ENCODE data around the gene SBF2.

Gene SBF2

GRCh38 chr11:9831122-9831521 is 462.9 kb downstream of the SBF2 start:
- TF ChIP-seq CTCF (IDR thresholded peaks at IDR 0.05; ENCODE audit: extremely low read depth, insufficient read depth, missing control alignments): no peak
- in situ Hi-C loops (cut with MboI; ENCODE audit: low pct_unique_long_range_greater_than_20kb, low sequenced_read_pairs, unreplicated experiment): no loop called here
- DNase-seq (ENCODE audit: low spot score): no peak

- in situ Hi-C loops (cut with MboI; ENCODE audit: low pct_unique_long_range_greater_than_20kb, low sequenced_read_pairs, unreplicated experiment): no loop called here
- no peak for TF ChIP-seq CTCF (IDR thresholded peaks at IDR 0.05; ENCODE audit: extremely low read depth, insufficient read depth, missing control alignments)
- DNase-seq (ENCODE audit: low spot score): no peak
Observed at GRCh38 chr11:9827708-9828107, 466.3 kb downstream of the SBF2 start.

- DNase-seq (ENCODE audit: low spot score): no peak
- no peak for TF ChIP-seq CTCF (IDR thresholded peaks at IDR 0.05; ENCODE audit: extremely low read depth, insufficient read depth, missing control alignments)
- in situ Hi-C loops (cut with MboI; ENCODE audit: low pct_unique_long_range_greater_than_20kb, low sequenced_read_pairs, unreplicated experiment): no loop called here
Observed at GRCh38 chr11:9826390-9826789, 467.6 kb downstream of the SBF2 start.

GRCh38 chr11:9825895-9826294 is 468.1 kb downstream of the SBF2 start:
- no peak for DNase-seq (ENCODE audit: low spot score)
- in situ Hi-C loops (cut with MboI; ENCODE audit: low pct_unique_long_range_greater_than_20kb, low sequenced_read_pairs, unreplicated experiment): no loop called here
- no peak for TF ChIP-seq CTCF (IDR thresholded peaks at IDR 0.05; ENCODE audit: extremely low read depth, insufficient read depth, missing control alignments)

- no peak for TF ChIP-seq CTCF (IDR thresholded peaks at IDR 0.05; ENCODE audit: extremely low read depth, insufficient read depth, missing control alignments)
- no peak for DNase-seq (ENCODE audit: low spot score)
- in situ Hi-C loops (cut with MboI; ENCODE audit: low pct_unique_long_range_greater_than_20kb, low sequenced_read_pairs, unreplicated experiment): no loop called here
Observed at GRCh38 chr11:9825315-9825714, 468.7 kb downstream of the SBF2 start.

GRCh38 chr11:9823887-9824385 is 470.1 kb downstream of the SBF2 start:
- DNase-seq (ENCODE audit: low spot score): no peak
- in situ Hi-C loops (cut with MboI; ENCODE audit: low pct_unique_long_range_greater_than_20kb, low sequenced_read_pairs, unreplicated experiment): no loop called here
- no peak for TF ChIP-seq CTCF (IDR thresholded peaks at IDR 0.05; ENCODE audit: extremely low read depth, insufficient read depth, missing control alignments)

GRCh38 chr11:9823439-9823838 is 470.6 kb downstream of the SBF2 start:
- no peak for DNase-seq (ENCODE audit: low spot score)
- in situ Hi-C loops (cut with MboI; ENCODE audit: low pct_unique_long_range_greater_than_20kb, low sequenced_read_pairs, unreplicated experiment): no loop called here
- TF ChIP-seq CTCF (IDR thresholded peaks at IDR 0.05; ENCODE audit: extremely low read depth, insufficient read depth, missing control alignments): no peak

Measured in GM13977 (cell line).